RWPE1 (cell line): Measurements from ENCODE around the gene CDC37.

Experiments used
- CTCF ChIA-PET: fragments of 350-600 bp; sonication (Branson Sonifier 250); formaldehyde crosslinking; extraction: SDS; loops from one replicate; lab custom pipeline; 2021; lab: Yijun Ruan, JAX
- POLR2A ChIA-PET: fragments of 400-600 bp; formaldehyde crosslinking; extraction: SDS; loops from one replicate; lab custom pipeline; 2020; ENCODE audit warnings: antibody characterized with exemption; ENCODE audit not compliant: low non-redundant PET; lab: Yijun Ruan, JAX
- DNase-seq: peaks from one replicate; pipeline ENCODE4 v3.0.0; 2012; ENCODE audit warnings: low spot score
- H3K27ac ChIP-seq: fragments of 450-650 bp; 2 replicates; pipeline ENCODE4 v1.5.1; 2017
- TF ChIP-seq, protein P1 (sequence below): fragments of 450-650 bp; conservative IDR thresholded peaks from 2 replicates; pipeline ENCODE4 v1.5.1; 2017; ENCODE audit warnings: low read depth, mild to moderate bottlenecking

CDC37 gene

GRCh38 chr19:10365518-10365917 lies 37.8 kb downstream of the CDC37 start:
- no peak overlapping the region for H3K27ac ChIP-seq
- DNase-seq = no peak
- TF ChIP-seq, protein P1, sequence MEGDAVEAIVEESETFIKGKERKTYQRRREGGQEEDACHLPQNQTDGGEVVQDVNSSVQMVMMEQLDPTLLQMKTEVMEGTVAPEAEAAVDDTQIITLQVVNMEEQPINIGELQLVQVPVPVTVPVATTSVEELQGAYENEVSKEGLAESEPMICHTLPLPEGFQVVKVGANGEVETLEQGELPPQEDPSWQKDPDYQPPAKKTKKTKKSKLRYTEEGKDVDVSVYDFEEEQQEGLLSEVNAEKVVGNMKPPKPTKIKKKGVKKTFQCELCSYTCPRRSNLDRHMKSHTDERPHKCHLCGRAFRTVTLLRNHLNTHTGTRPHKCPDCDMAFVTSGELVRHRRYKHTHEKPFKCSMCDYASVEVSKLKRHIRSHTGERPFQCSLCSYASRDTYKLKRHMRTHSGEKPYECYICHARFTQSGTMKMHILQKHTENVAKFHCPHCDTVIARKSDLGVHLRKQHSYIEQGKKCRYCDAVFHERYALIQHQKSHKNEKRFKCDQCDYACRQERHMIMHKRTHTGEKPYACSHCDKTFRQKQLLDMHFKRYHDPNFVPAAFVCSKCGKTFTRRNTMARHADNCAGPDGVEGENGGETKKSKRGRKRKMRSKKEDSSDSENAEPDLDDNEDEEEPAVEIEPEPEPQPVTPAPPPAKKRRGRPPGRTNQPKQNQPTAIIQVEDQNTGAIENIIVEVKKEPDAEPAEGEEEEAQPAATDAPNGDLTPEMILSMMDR = no peak
- CTCF ChIA-PET = no interaction called here
- POLR2A ChIA-PET = interaction anchor here (0.6 kb wide), 1 partner anchor 48 kb away, joined by 3 read pairs; no protein-coding TSS in a partner anchor

DNA sequence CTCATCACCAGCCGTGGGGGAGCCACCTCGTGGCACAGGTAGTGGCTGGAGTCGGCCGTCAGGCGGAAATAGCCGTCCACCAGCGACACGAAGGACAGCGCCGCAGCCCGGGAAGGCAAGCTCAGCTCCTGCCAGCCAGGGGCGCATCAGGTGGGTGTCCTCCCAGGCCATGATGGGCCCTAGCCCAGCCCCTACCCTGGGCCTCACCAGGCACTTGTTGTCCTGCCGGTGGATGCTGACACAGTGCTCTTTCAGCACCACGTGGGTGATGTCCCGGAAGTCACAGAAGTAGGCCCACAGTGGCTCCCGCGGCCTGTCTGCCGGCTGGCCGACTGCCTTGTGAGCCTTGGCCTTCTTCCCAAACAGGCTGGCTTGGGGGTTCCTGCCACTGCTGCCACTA lies 38.7 kb downstream of the CDC37 start:
- CTCF ChIA-PET = interaction anchor here (0.6 kb wide), 1 partner anchor 30 kb away, joined by 3 read pairs; no protein-coding TSS in a partner anchor
- no peak for DNase-seq
- H3K27ac ChIP-seq = no peak overlapping the region
- TF ChIP-seq, protein P1 = no peak
- POLR2A ChIA-PET = interaction anchor here (0.6 kb wide), 1 partner anchor 94 kb away, joined by 7 read pairs; the partner anchor contains the start of gene ICAM1

- ChIA-PET POLR2A (no interaction called here), CTCF (interaction anchor here (0.6 kb wide), 1 partner anchor 30 kb away, joined by 3 read pairs; no protein-coding TSS in a partner anchor)
- H3K27ac ChIP-seq = 0 out of 2 replicates have a peak overlapping the region, but pooled peaks have one; percentile 2
- TF ChIP-seq, protein P1 = no peak
- DNase-seq = no peak
Observed at GRCh38 chr19:10363789-10364281, 39.5 kb downstream of the CDC37 start.

DNA sequence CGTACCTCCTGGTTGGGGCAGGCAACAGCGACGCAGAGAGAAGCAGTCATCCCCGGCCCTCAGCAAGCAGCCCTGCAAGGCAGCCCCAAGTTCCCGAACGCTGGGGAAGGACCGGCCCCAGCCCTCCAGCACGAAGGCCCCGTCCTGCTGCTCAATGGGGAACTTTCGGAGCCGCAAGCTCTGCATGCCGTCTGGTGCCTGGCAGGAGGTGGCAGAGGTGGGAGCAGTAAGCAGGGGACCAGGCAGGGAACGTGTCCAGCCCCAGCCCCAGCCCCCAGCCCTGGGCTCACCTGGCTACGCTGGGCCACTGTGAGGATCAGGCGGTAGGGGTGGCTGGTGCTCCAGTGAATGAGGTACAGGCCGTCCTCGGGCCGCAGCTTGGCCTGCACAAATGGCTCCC lies 41.1 kb downstream of the CDC37 start:
- no peak overlapping the region for H3K27ac ChIP-seq
- CTCF ChIA-PET = no interaction called here
- TF ChIP-seq, protein P1 = no peak
- DNase-seq = no peak
- POLR2A ChIA-PET = no interaction called here

GRCh38 chr19:10361569-10362011 lies 41.8 kb downstream of the CDC37 start:
- no peak for DNase-seq
- TF ChIP-seq, protein P1 = no peak
- ChIA-PET POLR2A (no interaction called here), CTCF (no interaction called here)
- no peak overlapping the region for H3K27ac ChIP-seq

DNA sequence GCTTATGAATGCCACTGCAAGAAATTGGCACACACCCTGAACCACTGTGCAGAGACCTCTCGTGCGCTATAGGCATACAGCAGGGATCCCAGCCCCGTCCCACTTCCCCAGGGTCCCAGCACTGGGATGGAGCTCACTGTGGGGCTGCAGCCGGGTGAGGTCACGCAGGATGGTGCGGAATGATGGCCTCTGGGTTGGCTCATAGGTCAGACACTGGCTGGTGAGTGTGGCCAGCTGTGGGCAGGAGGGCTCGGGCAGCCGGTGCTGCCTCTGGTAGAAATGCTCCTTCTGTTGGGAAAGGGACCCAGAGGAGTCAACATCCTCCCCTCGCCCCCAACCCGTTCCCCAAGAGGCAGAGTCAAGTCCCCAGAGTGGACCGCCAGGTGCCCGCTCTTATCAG lies 46.9 kb downstream of the CDC37 start:
- CTCF ChIA-PET = no interaction called here
- DNase-seq = no peak
- POLR2A ChIA-PET = no interaction called here
- H3K27ac ChIP-seq = peak overlapping the region; percentile 8
- TF ChIP-seq, protein P1 = no peak
